Gastrocnemius medialis (tissue), 4 donors: ENCODE data around the gene TTLL6.

Experiments used
- CTCF ChIP-seq, 5 experiments: fragments of 450-650 bp in 3 of 5; fragments of 200-600 bp in 2 of 5; sonication (generic) in 2 of 5; IDR thresholded peaks in 4 of 5; conservative IDR thresholded peaks in 1 of 5; 1 replicate in 4 of 5; 2 replicates in 1 of 5; pipeline ENCODE4 v1.5.1; 2016 to 2019; ENCODE audit warnings: antibody characterized with exemption in 5 of 5, mild to moderate bottlenecking in 3 of 5, moderate library complexity in 3 of 5
- POLR2A ChIP-seq, 2 donors: fragments of 450-650 bp; IDR thresholded peaks; one replicate each; pipeline ENCODE4 v1.6.1; 2017; ENCODE audit warnings: antibody characterized with exemption in 2 of 2, mild to moderate bottlenecking in 2 of 2, moderate library complexity in 2 of 2

DNA sequence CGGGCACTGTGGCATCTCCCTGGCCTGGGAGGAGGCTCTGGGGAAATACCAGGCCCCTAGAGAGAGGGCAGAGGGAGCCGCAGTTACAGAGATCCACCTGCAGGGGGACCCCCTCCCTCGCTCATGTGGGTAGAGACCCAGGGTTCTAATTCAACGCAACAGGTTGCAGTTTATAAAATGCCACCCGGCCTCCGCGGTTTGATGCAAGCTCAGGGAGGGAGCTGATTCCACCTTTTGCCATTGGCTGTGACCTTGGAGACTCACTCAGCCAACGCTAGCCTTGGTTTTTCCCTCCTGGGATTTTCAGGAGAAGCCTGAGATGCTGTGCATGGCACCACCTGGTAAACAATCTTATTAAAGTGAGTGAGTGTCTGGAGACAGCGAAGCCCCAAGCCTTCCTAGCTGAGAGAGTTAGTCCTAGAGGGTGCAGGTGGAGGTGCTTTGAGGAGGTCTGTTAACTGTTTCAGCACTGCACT is 12.1 kb downstream of the TTLL6 start:
- peak; percentile 78 to 92 (median 88) for TF ChIP-seq CTCF (IDR thresholded peaks at IDR 0.05 in 4 of 5, conservative IDR thresholded peaks at IDR 0.05 in 1 of 5)
- TF ChIP-seq POLR2A (IDR thresholded peaks at IDR 0.05) = no peak
